NCI-H2171 treated with DMSO at 0.1 percent for 48 hours (cell line): ENCODE data around the gene CPAMD8.
"Not testable (repeated sequence)": the region's sequence is repeated elsewhere in the genome, so short reads cannot be mapped to it uniquely, and the experiment has no call there.

Experiments used
- DNase-seq: peaks from one replicate; lab custom pipeline; 2025; lab: John Stamatoyannopoulos, UW

CPAMD8 gene

GRCh38 chr19:17037966-17038500 lies 11.4 kb upstream of the CPAMD8 start:
- DNase-seq, result no peak

- no peak for DNase-seq
Observed at GRCh38 chr19:17037184-17037583, 10.6 kb upstream of the CPAMD8 start.

- no peak for DNase-seq
Observed at GRCh38 chr19:17036640-17037039, 10.0 kb upstream of the CPAMD8 start.

- no peak for DNase-seq
Observed at GRCh38 chr19:17035842-17036424, 9.3 kb upstream of the CPAMD8 start.

GRCh38 chr19:17031741-17032140 lies 5.1 kb upstream of the CPAMD8 start:
- DNase-seq, result no peak

- DNase-seq, result no peak
Observed at GRCh38 chr19:17027535-17027975, 945 bp upstream of the CPAMD8 start.

- no peak for DNase-seq
Observed at GRCh38 chr19:17025991-17026658, 485 bp downstream of the CPAMD8 start.

GRCh38 chr19:17025361-17025760 lies 1.2 kb downstream of the CPAMD8 start:
- DNase-seq, result no peak

GRCh38 chr19:17024941-17025340 lies 1.7 kb downstream of the CPAMD8 start:
- DNase-seq, result not testable (repeated sequence)

- no peak for DNase-seq
Observed at GRCh38 chr19:17023805-17024204, 2.8 kb downstream of the CPAMD8 start.

GRCh38 chr19:17022738-17023137 lies 3.9 kb downstream of the CPAMD8 start:
- DNase-seq, result no peak

- DNase-seq, result no peak
Observed at GRCh38 chr19:17021793-17022590, 4.6 kb downstream of the CPAMD8 start.

- no peak for DNase-seq
Observed at GRCh38 chr19:17021328-17021727, 5.3 kb downstream of the CPAMD8 start.

GRCh38 chr19:17020823-17021222 lies 5.8 kb downstream of the CPAMD8 start:
- peak; percentile 5 for DNase-seq

- no peak for DNase-seq
Observed at GRCh38 chr19:17020385-17020784, 6.2 kb downstream of the CPAMD8 start.

GRCh38 chr19:17014212-17014861 lies 12.3 kb downstream of the CPAMD8 start:
- DNase-seq, result not testable (repeated sequence)

GRCh38 chr19:17011485-17011884 lies 15.1 kb downstream of the CPAMD8 start:
- no peak for DNase-seq

GRCh38 chr19:17006579-17006978 lies 20.0 kb downstream of the CPAMD8 start:
- no peak for DNase-seq

- DNase-seq, result no peak
Observed at GRCh38 chr19:17005000-17005399, 21.6 kb downstream of the CPAMD8 start.

- no peak for DNase-seq
Observed at GRCh38 chr19:17004386-17004785, 22.2 kb downstream of the CPAMD8 start.

- no peak for DNase-seq
Observed at GRCh38 chr19:17002455-17002854, 24.2 kb downstream of the CPAMD8 start.

GRCh38 chr19:17001603-17002183 lies 24.9 kb downstream of the CPAMD8 start:
- no peak for DNase-seq
